Measurements from ENCODE around the gene CENPP.

The CENPP gene

GRCh38 chr9:92608241-92608908 lies 282.6 kb downstream of the CENPP start:
- DNase-seq (no peak), ATAC-seq (replicated peaks) (no peak)
- Mint-ChIP-seq H3K4me1 (ENCODE audit: low read depth in 2 of 2) (no peaks in the 10 kb centered on the region), H3K27ac (no peak overlapping the region), H3K36me3 (ENCODE audit: insufficient read depth) (peaks cover 4% of the 10 kb centered on the region), H3K27me3 (no peaks in the 10 kb centered on the region), H3K4me3 (no peak overlapping the region), H3K9me3 (peaks cover 5 to 9% of the 10 kb centered on the region in 2 donors)

- no peak overlapping the region for H3K4me3 Mint-ChIP-seq
- peaks cover 10% of the 10 kb centered on the region for H3K36me3 Mint-ChIP-seq (ENCODE audit: insufficient read depth)
- DNase-seq (no peak), ATAC-seq (replicated peaks) (no peak)
- no peaks in the 10 kb centered on the region for H3K4me1 Mint-ChIP-seq (ENCODE audit: low read depth in 2 of 2)
- peaks cover 0 to 4% of the 10 kb centered on the region in 2 donors for H3K9me3 Mint-ChIP-seq
- no peak overlapping the region for H3K27ac Mint-ChIP-seq
- H3K27me3 Mint-ChIP-seq = no peaks in the 10 kb centered on the region
Observed at GRCh38 chr9:92608909-92609445, 283.2 kb downstream of the CENPP start.

DNA sequence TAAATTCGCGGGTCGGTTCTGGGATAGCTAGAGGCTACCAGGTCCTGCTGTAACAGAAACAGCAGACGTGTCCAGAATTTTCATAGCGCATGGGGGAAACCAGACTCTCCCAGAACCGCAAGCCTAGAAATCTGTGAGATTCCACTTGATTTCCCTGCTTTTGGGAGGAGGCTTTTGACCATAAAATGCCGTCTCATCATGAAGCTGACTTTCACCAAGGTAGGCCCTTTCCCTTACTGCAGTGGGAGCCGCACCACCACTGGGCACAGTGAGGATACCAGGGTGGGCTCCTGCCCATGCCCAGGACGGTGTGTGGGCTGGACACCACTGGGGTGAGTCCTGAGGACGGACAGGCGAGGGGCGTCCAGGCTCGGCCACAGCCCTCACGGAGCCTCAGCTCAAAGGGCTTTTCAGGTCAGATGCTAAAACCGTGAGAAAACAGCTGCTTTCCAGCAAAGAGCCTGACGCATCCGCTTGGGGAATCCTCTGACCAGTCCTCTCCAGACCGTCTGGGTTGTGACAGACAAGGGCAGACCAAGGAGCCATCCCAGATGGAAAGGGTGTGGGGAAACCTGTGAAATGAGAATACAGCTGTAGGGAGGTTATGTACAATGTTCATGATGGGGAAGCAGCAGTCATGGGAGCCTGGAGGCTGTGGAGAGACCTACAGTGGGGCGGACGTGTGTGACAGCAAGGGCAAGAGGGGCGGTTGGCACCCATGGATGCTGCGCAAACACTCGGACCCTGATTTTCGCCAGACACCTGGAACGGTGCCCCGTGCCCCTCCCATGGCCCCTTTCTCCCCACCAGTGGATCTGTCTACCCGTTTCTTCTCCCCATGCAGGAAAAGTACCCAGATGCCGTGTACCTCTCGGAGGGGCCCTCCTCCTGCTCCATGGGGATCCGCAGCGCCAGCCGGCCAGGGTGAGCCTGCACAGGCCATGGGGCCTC lies 285.0 kb downstream of the CENPP start:
- Mint-ChIP-seq H3K9me3 (no peaks in the 10 kb centered on the region), H3K27ac (no peak overlapping the region), H3K4me1 (ENCODE audit: low read depth in 2 of 2) (no peaks in the 10 kb centered on the region), H3K27me3 (no peaks in the 10 kb centered on the region), H3K36me3 (ENCODE audit: insufficient read depth) (peaks cover 27% of the 10 kb centered on the region), H3K4me3 (no peak overlapping the region)
- ATAC-seq (replicated peaks) (no peak), DNase-seq (no peak)

- DNase-seq (no peak), ATAC-seq (replicated peaks) (no peak)
- no peak overlapping the region for H3K4me3 Mint-ChIP-seq
- no peaks in the 10 kb centered on the region for H3K9me3 Mint-ChIP-seq
- H3K27ac Mint-ChIP-seq = no peak overlapping the region
- H3K36me3 Mint-ChIP-seq (ENCODE audit: insufficient read depth) = peaks cover 32% of the 10 kb centered on the region
- H3K4me1 Mint-ChIP-seq (ENCODE audit: low read depth in 2 of 2) = no peaks in the 10 kb centered on the region
- H3K27me3 Mint-ChIP-seq = no peaks in the 10 kb centered on the region
Observed at GRCh38 chr9:92611621-92612285, 286.0 kb downstream of the CENPP start.

GRCh38 chr9:92612292-92612691 lies 286.5 kb downstream of the CENPP start:
- ATAC-seq (replicated peaks) (no peak), DNase-seq (no peak)
- Mint-ChIP-seq H3K27ac (no peak overlapping the region), H3K4me3 (no peak overlapping the region), H3K27me3 (no peaks in the 10 kb centered on the region), H3K36me3 (ENCODE audit: insufficient read depth) (peaks cover 33% of the 10 kb centered on the region), H3K9me3 (no peaks in the 10 kb centered on the region), H3K4me1 (ENCODE audit: low read depth in 2 of 2) (no peaks in the 10 kb centered on the region)

DNA sequence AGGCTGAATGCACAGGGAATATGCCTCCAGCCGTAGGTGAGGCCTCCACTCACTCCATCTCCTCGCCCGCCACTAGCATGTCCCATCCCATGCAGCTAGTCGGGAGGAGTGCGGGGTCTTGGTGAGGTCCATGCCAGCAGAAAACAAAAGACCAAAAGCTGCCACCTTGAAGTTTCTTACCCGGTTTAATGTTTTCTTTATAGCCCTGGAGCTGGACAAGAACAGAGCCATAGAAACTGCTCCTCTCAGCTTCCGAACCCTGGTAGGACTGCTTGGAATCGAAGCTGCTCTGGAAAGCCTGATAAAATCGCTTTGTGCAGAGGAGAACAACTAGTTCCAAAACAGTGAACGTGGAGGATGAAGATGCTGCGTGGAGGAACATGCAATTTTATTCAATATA lies 287.1 kb downstream of the CENPP start:
- H3K27me3 Mint-ChIP-seq = no peaks in the 10 kb centered on the region

DNA sequence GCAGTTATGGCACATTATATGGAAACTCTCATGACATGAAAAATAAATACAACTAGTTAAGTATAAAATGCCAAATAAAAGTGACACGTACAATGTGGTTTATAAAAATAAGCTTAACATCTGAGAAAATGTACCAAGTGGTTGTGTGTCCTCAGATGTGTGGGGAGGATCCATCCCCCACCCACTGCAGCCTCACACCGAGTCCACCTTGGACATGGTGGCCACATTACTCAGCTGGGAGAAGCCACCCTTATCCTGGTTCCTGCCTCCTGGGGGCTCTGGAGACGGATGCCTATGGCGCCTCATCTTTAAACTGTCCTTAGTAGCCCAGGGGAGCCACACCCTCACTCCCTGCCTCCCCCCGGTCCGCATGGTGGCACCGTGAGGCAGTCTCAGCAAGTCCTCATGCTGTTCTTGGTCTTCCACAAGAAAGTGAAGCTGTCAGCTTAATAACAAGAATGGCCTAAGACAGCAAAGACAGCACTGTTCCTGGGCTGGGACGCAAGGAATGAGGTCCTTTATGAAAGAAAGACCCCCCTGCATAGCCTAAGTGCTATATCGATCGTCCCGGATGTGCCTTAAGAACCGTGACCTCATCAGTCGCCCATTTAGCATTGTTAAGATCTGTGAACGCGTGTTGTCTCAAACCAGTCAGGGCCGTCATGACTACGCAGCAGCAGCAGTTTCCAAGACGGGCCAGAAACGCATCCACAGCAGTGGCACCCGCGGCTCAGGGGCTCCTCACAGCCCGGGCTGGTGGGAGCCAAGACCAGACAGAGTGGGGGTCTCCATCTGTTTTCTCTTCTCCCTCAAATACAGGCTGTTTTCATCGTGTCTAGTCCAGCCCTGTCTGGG lies 287.7 kb downstream of the CENPP start:
- Mint-ChIP-seq H3K4me1 (ENCODE audit: low read depth in 2 of 2) (no peaks in the 10 kb centered on the region), H3K27ac (peak overlapping the region in 1 of 2 donors; percentile 10)
- DNase-seq = no peak

More for the DNA sequence above, 287.1 kb downstream of the CENPP start:
- H3K36me3 Mint-ChIP-seq (ENCODE audit: insufficient read depth) = peaks cover 33% of the 10 kb centered on the region
- DNase-seq (no peak), ATAC-seq (replicated peaks) (no peak)
- H3K4me3 Mint-ChIP-seq = no peak overlapping the region
- no peaks in the 10 kb centered on the region for H3K4me1 Mint-ChIP-seq (ENCODE audit: low read depth in 2 of 2)
- H3K27ac Mint-ChIP-seq = no peak overlapping the region
- H3K9me3 Mint-ChIP-seq = no peaks in the 10 kb centered on the region

GRCh38 chr9:92614123-92614510 lies 288.4 kb downstream of the CENPP start:
- Mint-ChIP-seq H3K9me3 (no peaks in the 10 kb centered on the region), H3K4me1 (ENCODE audit: low read depth in 2 of 2) (no peaks in the 10 kb centered on the region), H3K27me3 (no peaks in the 10 kb centered on the region), H3K36me3 (ENCODE audit: insufficient read depth) (peaks cover 33% of the 10 kb centered on the region), H3K4me3 (no peak overlapping the region), H3K27ac (peak overlapping the region in 1 of 2 donors; percentile 10)
- ATAC-seq (replicated peaks) (no peak), DNase-seq (no peak)

More for the DNA sequence above, 287.7 kb downstream of the CENPP start:
- no peaks in the 10 kb centered on the region for H3K27me3 Mint-ChIP-seq
- no peak overlapping the region for H3K4me3 Mint-ChIP-seq
- peaks cover 33% of the 10 kb centered on the region for H3K36me3 Mint-ChIP-seq (ENCODE audit: insufficient read depth)
- no peaks in the 10 kb centered on the region for H3K9me3 Mint-ChIP-seq
- no peak for ATAC-seq (replicated peaks)

DNA sequence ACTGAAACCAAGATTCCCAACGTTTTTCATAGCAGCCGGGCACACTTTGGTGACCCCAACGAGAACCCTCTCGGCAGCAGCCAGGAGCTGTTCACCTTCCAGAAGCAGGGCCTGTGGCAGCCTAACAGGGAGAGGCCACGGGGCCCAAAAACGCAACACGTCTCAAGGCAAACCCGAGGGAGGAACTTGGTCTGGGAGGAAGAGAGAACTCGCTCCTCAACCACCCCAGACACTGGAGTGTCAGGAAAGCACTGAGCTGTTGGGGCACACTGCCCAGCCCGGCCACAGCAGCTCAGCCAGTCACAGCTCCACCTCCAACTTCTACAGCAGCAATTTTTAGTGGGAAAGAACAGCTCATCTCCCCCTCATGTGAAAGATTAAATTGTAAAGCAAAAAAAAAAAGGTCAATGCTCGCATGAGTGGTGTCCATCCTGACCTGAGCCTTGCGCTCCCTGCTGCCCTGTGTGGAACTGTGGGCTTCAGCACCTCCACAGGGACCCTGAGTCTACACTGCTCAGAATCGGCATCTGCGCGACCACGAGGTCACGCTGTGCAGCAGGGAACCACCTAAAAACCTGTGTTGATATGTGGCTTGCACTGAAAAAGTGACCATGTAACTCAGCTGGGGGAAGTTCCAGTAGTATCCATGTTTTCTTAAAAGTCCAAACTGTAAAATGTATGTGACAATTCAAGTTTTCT lies 289.2 kb downstream of the CENPP start:
- H3K27ac Mint-ChIP-seq = no peak overlapping the region

GRCh38 chr9:92615790-92616189 lies 290.0 kb downstream of the CENPP start:
- Mint-ChIP-seq H3K36me3 (ENCODE audit: insufficient read depth) (peaks cover 28% of the 10 kb centered on the region), H3K4me3 (no peak overlapping the region)

More for the DNA sequence above, 289.2 kb downstream of the CENPP start:
- Mint-ChIP-seq H3K4me1 (ENCODE audit: low read depth in 2 of 2) (no peaks in the 10 kb centered on the region), H3K9me3 (no peaks in the 10 kb centered on the region), H3K36me3 (ENCODE audit: insufficient read depth) (peaks cover 28% of the 10 kb centered on the region), H3K27me3 (no peaks in the 10 kb centered on the region), H3K4me3 (no peak overlapping the region)
- DNase-seq (no peak), ATAC-seq (replicated peaks) (no peak)

GRCh38 chr9:92616199-92616641 lies 290.5 kb downstream of the CENPP start:
- H3K4me1 Mint-ChIP-seq (ENCODE audit: low read depth in 2 of 2) = no peaks in the 10 kb centered on the region
- DNase-seq = no peak
- peak overlapping the region in 1 of 2 donors; percentile 6 for H3K27ac Mint-ChIP-seq
- H3K27me3 Mint-ChIP-seq = no peaks in the 10 kb centered on the region
- no peak for ATAC-seq (replicated peaks)
- H3K9me3 Mint-ChIP-seq = no peaks in the 10 kb centered on the region
- H3K4me3 Mint-ChIP-seq = no peak overlapping the region
- H3K36me3 Mint-ChIP-seq (ENCODE audit: insufficient read depth) = peaks cover 28% of the 10 kb centered on the region

More at GRCh38 chr9:92615790-92616189, 290.0 kb downstream of the CENPP start:
- no peaks in the 10 kb centered on the region for H3K4me1 Mint-ChIP-seq (ENCODE audit: low read depth in 2 of 2)
- H3K9me3 Mint-ChIP-seq = no peaks in the 10 kb centered on the region
- no peaks in the 10 kb centered on the region for H3K27me3 Mint-ChIP-seq
- no peak for DNase-seq
- H3K27ac Mint-ChIP-seq = peak overlapping the region in 1 of 2 donors; percentile 6
- ATAC-seq (replicated peaks) = no peak

- ATAC-seq (replicated peaks) (no peak), DNase-seq (no peak)
- Mint-ChIP-seq H3K27ac (peak overlapping the region in 1 of 2 donors; percentile 6), H3K27me3 (no peaks in the 10 kb centered on the region), H3K4me3 (no peak overlapping the region), H3K9me3 (no peaks in the 10 kb centered on the region), H3K36me3 (ENCODE audit: insufficient read depth) (peaks cover 33% of the 10 kb centered on the region), H3K4me1 (ENCODE audit: low read depth in 2 of 2) (no peaks in the 10 kb centered on the region)
Observed at GRCh38 chr9:92616655-92617111, 290.9 kb downstream of the CENPP start.
